ENCODE data around the gene DGCR2.

DGCR2 gene

DNA sequence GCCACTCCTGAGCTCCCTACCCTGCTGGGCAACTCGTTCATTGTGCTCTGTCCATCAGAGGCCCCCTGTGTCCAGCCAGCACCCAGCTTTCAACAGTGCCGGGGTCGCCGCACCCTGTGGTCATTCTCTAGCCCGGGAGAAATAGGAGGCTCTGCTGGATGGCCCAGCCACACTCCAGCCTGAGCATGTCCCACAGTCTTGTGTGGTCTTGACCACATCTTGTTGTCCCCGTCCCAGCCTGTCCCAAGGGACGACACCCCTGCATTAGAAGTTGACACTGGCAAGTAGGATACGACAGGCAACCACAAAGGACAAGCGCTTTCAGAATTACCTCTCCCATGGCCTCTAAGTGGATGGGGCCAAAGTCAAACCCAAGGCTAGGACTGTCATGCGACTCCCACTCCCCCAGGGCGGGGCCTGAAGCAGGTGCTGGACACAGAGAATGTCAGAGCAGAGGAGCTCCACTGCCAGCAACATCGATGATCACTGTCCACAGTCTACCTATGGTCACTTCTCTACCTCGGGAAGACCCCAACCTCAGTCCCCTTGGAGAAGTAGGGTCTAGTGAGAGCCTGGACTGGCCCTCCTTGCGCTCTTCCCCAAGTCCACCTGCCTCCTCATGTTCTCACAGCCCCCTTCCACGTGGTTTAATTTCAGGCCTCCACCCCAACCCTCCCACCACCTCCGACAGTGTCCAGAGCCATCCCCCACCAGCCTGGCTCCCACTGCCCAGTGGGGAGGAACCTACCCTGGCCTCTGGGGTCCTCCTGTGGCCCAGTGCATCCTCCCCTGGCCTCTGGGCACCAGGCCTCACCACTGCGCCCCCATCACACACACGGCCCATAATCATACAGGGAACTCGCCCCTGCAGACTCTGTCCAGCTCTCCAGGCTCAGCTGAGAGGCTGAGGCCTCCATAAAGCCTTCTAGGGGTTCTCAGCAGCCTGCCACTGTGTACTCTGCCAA is 4.4 kb upstream of the DGCR2 start:
- DNase-seq = no peak

GRCh38 chr22:19125474-19126308 is 3.5 kb upstream of the DGCR2 start:
- no peak for DNase-seq

- DNase-seq = no peak
Observed at GRCh38 chr22:19125011-19125410, 2.8 kb upstream of the DGCR2 start.

- no peak for DNase-seq
Observed at GRCh38 chr22:19124377-19124776, 2.2 kb upstream of the DGCR2 start.

GRCh38 chr22:19123936-19124335 is 1.7 kb upstream of the DGCR2 start:
- DNase-seq = no peak

GRCh38 chr22:19122752-19123492 is 710 bp upstream of the DGCR2 start:
- DNase-seq = peak; percentile 28

DNA sequence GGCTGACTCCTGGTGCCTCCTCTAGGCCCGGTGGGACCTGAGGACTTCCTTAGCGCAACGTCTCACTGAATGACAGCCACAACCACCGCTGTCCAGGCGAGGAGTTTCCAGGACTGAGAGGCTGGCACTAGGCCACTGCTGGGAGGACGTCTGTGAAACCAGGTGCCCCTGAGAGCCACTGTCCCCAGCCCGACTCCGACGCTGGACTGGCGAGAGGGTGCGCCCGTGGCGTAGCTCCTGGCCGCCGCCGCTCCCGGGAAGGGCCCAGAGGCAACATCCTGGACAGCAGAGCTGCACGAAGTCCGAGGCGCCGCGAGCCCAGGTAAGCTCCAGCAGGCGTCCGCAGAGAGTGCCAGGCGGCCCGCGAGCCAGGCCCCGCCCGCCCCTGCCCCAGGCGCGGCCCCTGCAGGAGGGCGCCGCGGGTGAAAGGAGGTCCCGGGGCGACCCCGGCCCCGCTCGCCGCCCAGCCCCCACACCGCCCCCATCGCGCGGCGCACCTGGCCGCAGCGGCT is 525 bp downstream of the DGCR2 start:
- DNase-seq = peak; percentile 47

- no peak for DNase-seq
Observed at GRCh38 chr22:19120829-19121630, 1.2 kb downstream of the DGCR2 start.

DNA sequence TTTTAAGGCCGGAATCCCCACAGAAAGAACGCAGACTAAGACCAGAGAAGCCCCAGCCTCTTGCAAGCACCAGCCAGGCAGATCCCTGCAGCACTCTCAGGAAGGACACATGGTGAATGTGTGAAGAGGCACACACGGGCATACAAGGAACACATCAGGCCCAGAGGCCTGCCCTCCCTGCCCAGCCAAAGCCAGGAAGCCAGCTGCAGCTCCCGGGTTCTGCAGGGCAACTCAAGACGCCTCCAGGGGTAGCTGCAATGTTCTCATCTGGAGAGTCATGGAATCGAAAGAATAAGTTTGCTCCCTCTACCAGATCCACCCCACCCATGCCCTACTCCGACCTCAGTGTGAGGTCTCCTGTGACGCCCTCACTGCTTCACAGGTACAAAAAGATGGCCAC is 2.3 kb downstream of the DGCR2 start:
- no peak for DNase-seq

DNA sequence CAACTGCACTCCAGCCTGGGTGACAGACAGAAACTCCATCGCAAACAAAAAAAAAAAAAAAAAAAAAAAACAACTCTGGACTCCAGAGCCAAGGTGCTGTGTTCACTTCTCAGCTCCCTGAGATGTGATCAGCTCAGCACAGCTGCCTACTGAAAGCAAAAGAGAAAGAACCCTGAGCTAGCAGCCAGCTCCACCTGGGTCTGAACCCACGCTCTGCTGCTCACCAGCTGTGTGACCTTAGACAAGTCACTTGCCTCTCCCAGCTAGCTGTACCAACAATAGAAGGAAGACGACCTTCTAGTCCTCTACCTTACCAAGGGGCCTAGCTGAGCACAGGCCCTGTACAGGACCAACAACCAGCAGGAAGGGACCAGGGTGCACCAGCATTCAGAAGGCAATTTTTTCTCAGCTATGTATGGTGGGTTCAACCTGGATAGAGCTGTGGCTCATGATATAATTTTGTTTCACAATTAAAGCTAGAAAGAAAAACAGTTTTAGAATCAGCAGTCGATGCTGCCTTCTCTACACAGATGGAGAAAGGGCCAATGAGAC is 3.8 kb downstream of the DGCR2 start:
- DNase-seq = no peak

DNA sequence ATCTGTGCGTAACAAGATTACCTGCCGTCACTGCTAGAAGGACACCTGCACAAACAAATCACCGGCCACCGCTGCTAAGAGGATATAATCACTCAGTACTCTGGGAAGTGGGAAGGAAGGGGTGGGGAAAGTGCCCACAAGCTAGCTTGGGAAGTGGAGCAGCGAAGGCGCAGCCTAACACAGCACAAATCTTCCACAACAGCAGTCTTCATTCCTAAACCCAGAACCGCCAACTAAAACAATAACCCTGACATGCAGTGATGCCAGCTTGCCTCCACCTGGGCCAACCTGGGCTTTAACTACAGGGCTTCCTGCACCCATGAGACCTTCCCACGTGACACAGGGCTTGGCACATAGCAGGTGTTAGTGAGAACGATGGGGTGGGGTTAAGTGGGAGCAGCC is 5.1 kb downstream of the DGCR2 start:
- no peak for DNase-seq

GRCh38 chr22:19115628-19116027 is 6.6 kb downstream of the DGCR2 start:
- peak; percentile 51 for DNase-seq

DNA sequence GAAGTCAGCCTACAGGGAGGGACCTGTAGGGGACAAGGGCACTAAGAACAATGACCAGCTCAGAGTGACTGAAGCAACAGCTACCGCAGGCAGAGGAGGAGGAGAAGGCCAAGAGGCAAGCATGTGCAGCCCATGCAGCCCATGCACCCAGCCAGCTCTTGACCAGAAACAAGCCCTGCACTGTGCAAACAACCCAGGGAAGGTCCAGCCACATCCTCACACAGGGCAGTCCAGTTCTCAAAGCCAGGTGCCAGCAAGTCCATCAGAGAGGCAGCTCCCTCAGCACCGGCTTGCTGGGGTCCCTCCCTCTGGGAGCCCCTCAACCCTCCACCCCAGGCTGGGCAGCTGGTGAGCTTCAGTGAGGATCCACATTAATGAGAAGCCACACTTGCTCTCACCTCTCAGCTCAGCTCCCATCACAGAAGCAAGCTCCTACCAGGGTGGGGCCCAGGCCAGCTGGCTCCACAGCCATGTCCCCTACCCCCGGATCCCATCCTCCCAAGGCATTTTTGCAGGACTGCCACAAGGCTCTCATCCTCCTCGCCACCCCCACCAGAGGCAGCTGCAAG is 7.1 kb downstream of the DGCR2 start:
- DNase-seq = no peak

- DNase-seq = no peak
Observed at GRCh38 chr22:19113429-19113828, 8.8 kb downstream of the DGCR2 start.

GRCh38 chr22:19111584-19111983 is 10.6 kb downstream of the DGCR2 start:
- DNase-seq = no peak

GRCh38 chr22:19111140-19111539 is 11.1 kb downstream of the DGCR2 start:
- DNase-seq = peak; percentile 20

DNA sequence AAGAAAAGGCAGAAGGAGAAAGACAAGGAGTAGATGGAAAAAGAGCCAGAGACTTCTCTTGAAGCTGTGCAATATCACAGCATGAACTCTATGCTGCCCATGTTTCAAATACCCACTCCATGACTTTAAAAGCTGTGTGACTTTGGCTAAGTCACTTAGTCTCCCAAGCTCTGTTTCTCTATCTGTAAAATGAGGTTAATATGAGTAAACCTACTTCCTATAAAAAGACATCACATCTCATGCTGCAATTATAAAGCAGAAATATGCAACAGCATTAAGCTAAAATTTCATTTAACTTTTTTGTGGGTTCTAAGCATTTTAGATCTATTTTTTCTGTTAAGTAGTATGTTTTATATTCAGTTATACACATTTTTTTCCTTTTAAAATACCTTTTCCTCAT is 11.6 kb downstream of the DGCR2 start:
- DNase-seq = no peak

- peak; percentile 63 for DNase-seq
Observed at GRCh38 chr22:19110064-19110458, 12.2 kb downstream of the DGCR2 start.

DNA sequence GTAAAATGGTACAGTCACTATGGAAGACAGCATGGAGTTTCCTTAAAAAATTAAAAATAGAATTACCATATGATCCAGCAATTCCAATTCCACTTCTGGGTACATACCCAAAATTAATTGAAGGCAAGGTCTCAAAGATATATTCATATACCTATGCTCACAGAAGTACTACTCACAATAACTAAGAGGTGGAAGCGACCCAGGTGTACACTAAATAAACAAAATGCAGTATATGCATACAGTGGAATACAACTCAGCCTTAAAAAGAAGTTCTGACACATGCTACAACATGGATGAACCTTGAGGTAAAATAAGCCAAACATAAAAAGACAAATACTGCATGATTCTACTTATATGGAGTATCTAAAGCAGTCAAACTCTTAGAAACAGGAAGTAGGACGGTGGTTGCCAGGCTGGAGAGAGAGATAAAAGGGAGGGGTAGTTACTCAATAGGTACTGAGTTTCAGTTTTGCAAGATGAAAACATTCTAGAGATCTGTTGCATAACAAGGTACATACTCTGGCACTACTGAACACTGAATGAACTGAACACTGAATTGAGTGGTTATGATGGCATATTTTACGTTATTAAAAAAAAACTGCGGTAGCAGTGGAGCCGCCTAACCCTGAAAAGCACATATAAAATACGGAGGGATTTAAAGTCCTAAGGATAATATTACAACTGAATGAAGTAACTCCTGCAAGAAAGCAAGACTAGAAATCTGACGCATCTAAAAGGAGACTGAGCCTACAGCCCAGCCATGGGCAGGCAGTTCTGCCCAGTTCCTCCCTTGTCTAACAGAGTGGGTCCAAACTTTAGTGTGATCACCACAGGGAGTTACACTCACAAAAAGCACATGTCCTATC is 12.8 kb downstream of the DGCR2 start:
- peak; percentile 91 for DNase-seq

DNA sequence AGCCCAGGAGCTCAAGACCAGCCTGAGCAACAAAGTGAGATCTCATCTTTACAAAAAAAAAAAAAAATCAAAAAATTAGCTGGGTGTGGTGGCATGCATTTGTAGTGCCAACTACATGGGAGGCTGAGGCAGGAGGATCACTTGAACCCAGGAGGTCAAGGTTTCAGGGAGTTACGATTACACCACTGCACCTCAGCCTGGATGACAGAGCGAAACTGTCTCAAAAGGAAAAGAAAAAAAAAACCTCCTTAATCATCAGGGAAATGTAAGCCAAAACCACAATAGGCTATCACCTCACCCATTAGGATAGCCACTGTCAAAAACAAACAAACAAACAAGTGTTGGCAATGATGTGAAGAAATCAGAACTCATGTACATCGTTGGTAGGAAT is 13.4 kb downstream of the DGCR2 start:
- DNase-seq = peak; percentile 35
